ENCODE data around the gene IRX1. TPM values are rescaled to one million over a fixed set of nuclear protein-coding genes. Genes with fewer than 3 reads are reported as not detected.
A peak's percentile ranks its signal among the peaks of the same experiment; 100 is the strongest.

The IRX1 gene
- total and polyA plus RNA-seq, 2 of the 8 experiments (the other 6 are each of a cell fraction or from before 2014, with no cell fraction given) = 2.6 to 3.9 TPM

GRCh38 chr5:3592298-3592697 is 3.3 kb upstream of the IRX1 start:
- Histone ChIP-seq H3K4me3 (ENCODE audit: extremely low read depth in 1 of 4, insufficient read depth in 2 of 4, low read depth in 3 of 4, low read length in 4 of 4) (peak overlapping the region in 2 of 4 experiments; percentile 5 to 39; a peak in 3 of 8 replicates), H4K20me1 (replicated peaks in 1 of 2; ENCODE audit: control insufficient read depth in 1 of 2, insufficient read depth in 2 of 2, low read length in 2 of 2) (peaks cover 3 to 6% of the 10 kb centered on the region in 2 experiments), H3K9me3 (ENCODE audit: insufficient read depth in 2 of 2, low read depth in 1 of 2, low read length in 1 of 2) (no peaks in the 10 kb centered on the region; a peak in 1 of 4 replicates), H3K4ac (replicated peaks; ENCODE audit: insufficient read length, low read depth, low read length) (no peak overlapping the region), H3K14ac (ENCODE audit: insufficient read length) (no peak overlapping the region), H2AFZ (ENCODE audit: low read length) (no peak overlapping the region), H3K4me1 (replicated peaks in 1 of 4; ENCODE audit: control insufficient read depth in 3 of 4, insufficient read depth in 4 of 4, low read length in 3 of 4) (peaks cover 0 to 40% (median 20%) of the 10 kb centered on the region in 4 experiments; a peak in 6 of 7 replicates), H4K91ac (replicated peaks; ENCODE audit: insufficient read length, low read length) (no peak overlapping the region), H4K8ac (ENCODE audit: extremely low read depth, insufficient read depth, low read length) (peak overlapping the region; percentile 45; the same call in 1 of the 2 replicates), H3K23me2 (ENCODE audit: low read depth, low read length) (peaks cover 9% of the 10 kb centered on the region; the same call in 1 of the 2 replicates), H3K36me3 (ENCODE audit: control insufficient read depth in 2 of 4, insufficient read depth in 4 of 4, low read length in 3 of 4) (peaks cover 0 to 3% (median 0%) of the 10 kb centered on the region in 4 experiments; a peak in 1 of 8 replicates), H2BK20ac (ENCODE audit: low read length) (no peak overlapping the region), H3K9ac (replicated peaks in 1 of 4; ENCODE audit: extremely low read depth in 1 of 4, low read depth in 3 of 4, low read length in 3 of 4) (no peak overlapping the region), H3K27ac (ENCODE audit: low read depth, low read length) (no peak overlapping the region), H2BK120ac (replicated peaks; ENCODE audit: low read depth, low read length) (no peak overlapping the region), H2BK5ac (ENCODE audit: low read depth, low read length) (peak overlapping the region; percentile 44; the same call in 1 of the 2 replicates), H4K5ac (ENCODE audit: insufficient read length, low read depth, low read length) (no peak overlapping the region), H3K23ac (ENCODE audit: insufficient read length) (no peak overlapping the region), H3K79me1 (ENCODE audit: low read depth, low read length) (no peaks in the 10 kb centered on the region), H3K56ac (replicated peaks; ENCODE audit: insufficient read length, low read depth, low read length) (no peak overlapping the region), H2BK12ac (ENCODE audit: low read depth, low read length) (peak overlapping the region; percentile 75; the same call in 1 of the 2 replicates), H2BK15ac (ENCODE audit: low read length) (0 out of 2 replicates have a peak overlapping the region, but pooled peaks have one; percentile 81), H3K27me3 (replicated peaks in 1 of 4; ENCODE audit: control insufficient read depth in 3 of 4, extremely low read depth in 1 of 4, insufficient read depth in 3 of 4, low read length in 3 of 4) (peaks cover 72 to 94% (median 84%) of the 10 kb centered on the region in 4 experiments), H3K4me2 (ENCODE audit: insufficient read depth in 1 of 2, low read depth in 2 of 2, low read length in 2 of 2) (peak overlapping the region; percentile 52 to 84), H2AK5ac (ENCODE audit: low read depth, low read length) (peak overlapping the region; percentile 55; the same call in 1 of the 2 replicates), H3K18ac (ENCODE audit: extremely low read depth, low read length) (peak overlapping the region; percentile 71), H3K79me2 (ENCODE audit: control insufficient read depth in 1 of 2, insufficient read depth in 2 of 2, low read length in 2 of 2) (no peaks in the 10 kb centered on the region)
- ChIA-PET CTCF (ENCODE audit: partially characterized antibody) (interaction anchor here (0.7 to 3.9 kb wide), 6 partner anchors 8 to 704 kb away, joined by 3 to 15 read pairs (median 4); no protein-coding TSS in a partner anchor), POLR2A (ENCODE audit: partially characterized antibody) (interaction anchor here (0.6 to 1.6 kb wide), 4 partner anchors 8 to 470 kb away, joined by 3 to 4 read pairs (median 3); no protein-coding TSS in a partner anchor)
- peak in 1 of 2 experiments; percentile 70 for DNase-seq (ENCODE audit: low read depth in 1 of 2, low spot score in 2 of 2)
- 5% methylated on average over 17 of the region's 22 CpGs; no CpG with 5 or more reads in 1 of the 2 experiments for WGBS, 2 experiments (ENCODE audit: extremely low coverage in 1 of 2, insufficient coverage in 1 of 2, insufficient read length in 1 of 2, insufficient replicate concordance in 2 of 2, low coverage in 1 of 2, low lambda C conversion rate in 2 of 2, missing lambda C conversion rate in 1 of 2)
- FAIRE-seq = no peak
- TF ChIP-seq RNF2 (IDR thresholded peaks at IDR 0.05; ENCODE audit: borderline replicate concordance, low read depth, low read length, missing control alignments, poor library complexity, severe bottlenecking) = no peak
- TF ChIP-seq TAF7 (optimal IDR thresholded peaks at IDR 0.05; ENCODE audit: borderline replicate concordance, low read depth, low read length) = no peak
- no peak for TF ChIP-seq RFX5 (IDR thresholded peaks at IDR 0.05; ENCODE audit: borderline replicate concordance, low read depth, low read length)
- TF ChIP-seq TCF12 (IDR thresholded peaks at IDR 0.05; ENCODE audit: low read depth, low read length) = 0 out of 2 replicates have a peak, but pooled peaks have one; percentile 30
- peak in 1 of 3 experiments; percentile 34; a peak in 1 of 4 replicates for TF ChIP-seq CTCF (IDR thresholded peaks at IDR 0.05; ENCODE audit: control extremely low read depth in 1 of 3, insufficient read depth in 1 of 3, low read depth in 1 of 3, low read length in 3 of 3)
- TF ChIP-seq SUZ12 (IDR thresholded peaks at IDR 0.05; ENCODE audit: low read length) = no peak
- TF ChIP-seq TEAD4 (IDR thresholded peaks at IDR 0.05; ENCODE audit: low read depth, low read length) = no peak
- no peak for TF ChIP-seq CBX8 (IDR thresholded peaks at IDR 0.05; ENCODE audit: borderline replicate concordance, low read depth, low read length)
- no peak for TF ChIP-seq KDM5A (IDR thresholded peaks at IDR 0.05; ENCODE audit: low read length)
